HG03097 (cell line): ENCODE results near the gene ZER1.
A peak's percentile ranks its signal among the peaks of the same experiment; 100 is the strongest.
"Not testable (repeated sequence)": the region's sequence is repeated elsewhere in the genome, so short reads cannot be mapped to it uniquely, and the experiment has no call there.

ENCODE experiments used
- ATAC-seq: cut with Tn5 transposase; IDR thresholded peaks from one replicate; pipeline ENCODE4 v1.9.1; 2021; ENCODE audit not compliant: unreplicated experiment, low FRiP score

ZER1 gene

DNA sequence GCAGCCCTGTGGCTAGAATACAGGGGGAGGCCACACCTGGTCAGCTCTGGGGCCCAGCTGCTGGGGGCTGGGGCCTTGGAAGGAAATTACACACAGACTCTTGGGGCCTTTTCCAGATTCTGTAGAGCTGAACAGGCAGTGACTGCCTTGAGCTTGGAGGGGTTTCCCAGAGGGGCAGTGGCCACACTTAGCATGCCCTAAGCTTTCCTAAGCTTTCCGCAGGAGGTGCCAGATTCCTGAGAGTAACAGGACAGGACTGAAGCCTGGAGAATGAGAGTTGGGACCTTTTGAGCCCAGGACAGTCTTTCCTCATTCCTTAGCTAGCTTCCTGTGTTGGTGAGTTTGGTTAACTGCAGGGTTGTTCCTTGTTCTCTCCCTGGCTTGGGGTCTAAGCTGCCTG, 16.7 kb upstream of the ZER1 start:
- ATAC-seq: no peak

DNA sequence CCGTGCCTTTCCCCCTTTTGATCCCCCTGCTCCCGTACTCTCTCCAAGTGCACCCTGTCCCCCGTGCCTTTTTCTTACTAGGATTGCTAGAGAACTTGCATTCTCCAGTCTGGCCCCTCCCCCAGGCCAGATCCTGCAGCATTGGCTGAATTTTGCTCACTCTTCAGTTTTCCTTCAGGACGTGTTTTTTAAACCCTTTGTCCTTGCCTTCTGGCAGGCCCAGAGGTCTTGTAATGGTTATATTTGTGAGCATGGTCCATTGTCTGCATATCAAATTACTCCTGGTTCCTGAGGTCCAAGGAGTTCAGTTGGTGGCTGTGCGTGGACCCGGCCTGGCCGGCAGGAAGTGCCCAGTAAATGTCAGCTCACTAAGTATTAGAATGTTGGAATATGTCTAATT, 15.9 kb upstream of the ZER1 start:
- no peak for ATAC-seq

DNA sequence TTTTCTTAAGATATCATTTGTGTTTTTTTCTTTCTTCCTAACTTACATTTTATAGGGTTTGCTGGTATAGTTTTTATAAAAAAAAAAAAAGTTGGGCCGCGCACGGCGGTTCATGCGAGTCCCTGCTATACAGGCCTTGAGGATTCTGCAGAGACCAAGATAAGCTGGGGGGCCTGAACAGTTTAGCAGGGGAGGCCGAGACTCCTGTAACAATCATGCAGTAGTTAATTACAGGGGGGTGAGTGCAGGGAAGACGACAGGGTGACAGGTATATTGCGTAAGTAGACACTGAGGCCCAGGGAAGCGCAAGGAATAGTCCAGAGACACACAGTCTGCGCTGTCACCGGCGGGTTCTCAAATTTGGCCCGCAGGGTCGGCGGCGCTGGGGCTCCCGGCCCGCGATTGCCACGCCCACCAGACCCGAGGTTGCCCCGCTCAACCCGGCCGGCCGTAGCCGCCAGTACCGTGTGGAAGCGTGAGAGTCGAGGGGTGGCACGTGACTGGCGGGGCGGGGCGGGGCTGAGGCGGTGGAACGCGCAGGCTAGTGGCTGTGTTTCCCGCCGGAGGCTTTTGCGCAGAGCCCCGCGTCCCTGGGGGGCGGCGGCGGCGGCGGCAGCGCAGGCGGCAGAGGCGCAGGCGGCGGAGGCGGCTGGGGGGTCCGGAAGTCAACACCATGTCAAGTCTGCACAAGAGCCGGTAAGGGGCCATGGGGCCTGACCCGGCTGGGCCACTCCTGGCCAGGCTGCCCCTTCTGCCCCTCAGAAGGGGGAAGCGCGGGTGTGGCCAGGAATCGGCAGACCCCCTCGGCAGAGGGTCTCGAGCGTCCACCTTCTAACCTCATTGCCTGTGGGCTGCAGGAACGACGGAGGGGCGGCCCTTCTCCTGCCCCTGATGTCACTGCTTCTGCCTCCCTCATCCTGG, 15.2 kb upstream of the ZER1 start, which contains the start of gene TBC1D13:
TSS of gene TBC1D13 (plus strand) at position 573 of the 921 bp plus-strand sequence. CDS start at position 674, 101 bp downstream.
- ATAC-seq: peak; percentile 83

DNA sequence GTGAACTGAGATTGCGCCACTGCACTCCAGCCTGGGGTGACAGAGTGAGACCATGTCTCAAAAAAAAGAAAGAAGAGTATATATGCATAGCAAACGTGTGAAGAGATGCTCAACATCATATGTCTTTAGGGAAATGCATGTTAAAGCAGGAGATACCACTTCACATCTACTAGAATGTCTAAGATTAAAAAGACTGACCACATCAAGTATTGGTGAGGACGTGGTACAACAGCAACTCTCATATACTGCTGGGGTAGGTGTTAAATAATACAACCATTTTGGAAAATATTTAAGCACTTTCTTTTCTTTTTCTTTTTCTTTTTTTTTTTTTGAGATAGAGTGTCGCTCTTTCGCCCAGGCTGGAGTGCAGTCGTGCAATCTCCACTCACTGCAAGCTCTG, 13.7 kb upstream of the ZER1 start:
- ATAC-seq: no peak

DNA sequence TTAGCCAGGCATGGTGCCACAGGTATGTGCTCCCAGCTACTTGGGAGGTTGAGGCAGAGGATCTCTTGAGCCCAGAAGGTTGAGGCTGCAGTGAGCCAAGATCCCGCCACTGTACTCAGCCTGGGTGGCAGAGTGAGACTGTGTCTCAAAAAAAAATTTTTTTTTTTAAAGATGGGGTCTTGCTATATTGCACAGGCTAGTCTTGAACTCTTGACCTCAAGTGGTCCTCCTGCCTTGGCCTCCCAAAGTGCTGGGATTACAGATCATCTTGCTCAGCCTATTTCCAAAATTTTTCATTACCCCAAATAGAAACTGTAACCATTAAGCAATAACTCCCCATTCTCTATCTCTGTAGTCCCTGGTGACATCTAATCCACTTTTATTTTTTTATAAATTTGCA, 10.9 kb upstream of the ZER1 start:
- ATAC-seq: no peak

DNA sequence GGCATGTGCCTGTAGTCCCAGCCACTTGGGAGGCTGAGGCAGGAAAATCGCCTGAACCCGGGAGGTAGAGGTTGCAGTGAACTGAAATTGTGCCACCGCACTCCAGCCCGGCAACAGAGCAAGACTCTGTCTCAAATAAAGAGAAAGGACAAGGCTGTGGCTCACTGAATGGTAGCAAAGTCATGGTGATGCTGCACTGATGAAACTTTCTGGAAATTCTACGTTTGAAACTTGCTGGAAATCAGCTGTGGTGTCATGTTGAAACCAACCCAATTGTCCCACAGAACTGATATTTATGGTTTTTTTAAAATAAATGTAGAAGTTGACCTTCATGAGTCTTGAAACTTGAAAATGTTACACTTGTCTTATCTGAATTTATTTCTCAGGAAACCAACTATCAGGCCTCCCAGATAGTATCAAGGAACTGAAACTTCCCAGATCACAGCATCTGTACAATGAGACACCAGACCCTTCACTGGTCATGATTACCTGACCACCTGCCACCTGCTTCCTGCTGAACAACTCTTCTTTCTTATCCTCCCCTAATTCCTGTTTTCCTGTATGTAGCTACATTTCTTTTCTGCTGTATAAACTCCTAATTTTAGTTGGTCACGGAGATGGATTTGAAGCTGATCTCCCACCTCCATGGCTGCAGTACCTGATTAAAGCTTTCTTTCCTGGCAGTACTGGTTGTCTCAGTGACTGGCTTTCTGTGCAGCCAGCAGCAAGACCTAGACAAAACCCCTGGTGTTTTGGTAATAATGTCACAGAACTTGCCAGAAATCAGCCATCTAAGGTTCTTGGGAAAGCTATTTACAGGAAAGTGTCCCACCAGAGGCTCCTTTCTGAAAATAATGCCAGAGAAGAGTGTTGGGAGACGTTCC, 9.7 kb upstream of the ZER1 start:
- no peak for ATAC-seq

DNA sequence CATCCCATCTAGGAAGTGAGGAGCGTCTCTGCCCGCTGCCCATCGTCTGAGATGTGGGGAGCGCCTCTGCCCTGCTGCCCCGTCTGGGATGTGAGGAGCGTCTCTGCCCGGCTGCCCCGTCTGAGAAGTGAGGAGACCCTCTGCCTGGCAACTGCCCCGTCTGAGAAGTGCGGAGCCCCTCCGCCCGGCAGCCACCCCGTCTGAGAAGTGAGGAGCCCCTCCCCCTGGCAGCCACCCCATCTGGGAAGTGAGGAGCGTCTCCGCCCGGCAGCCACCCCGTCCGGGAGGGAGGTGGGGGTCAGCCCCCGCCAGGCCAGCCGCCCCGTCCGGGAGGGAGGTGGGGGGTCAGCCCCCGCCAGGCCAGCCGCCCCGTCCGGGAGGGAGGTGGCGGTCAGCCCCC, 8.4 kb upstream of the ZER1 start:
- not testable (repeated sequence) for ATAC-seq

DNA sequence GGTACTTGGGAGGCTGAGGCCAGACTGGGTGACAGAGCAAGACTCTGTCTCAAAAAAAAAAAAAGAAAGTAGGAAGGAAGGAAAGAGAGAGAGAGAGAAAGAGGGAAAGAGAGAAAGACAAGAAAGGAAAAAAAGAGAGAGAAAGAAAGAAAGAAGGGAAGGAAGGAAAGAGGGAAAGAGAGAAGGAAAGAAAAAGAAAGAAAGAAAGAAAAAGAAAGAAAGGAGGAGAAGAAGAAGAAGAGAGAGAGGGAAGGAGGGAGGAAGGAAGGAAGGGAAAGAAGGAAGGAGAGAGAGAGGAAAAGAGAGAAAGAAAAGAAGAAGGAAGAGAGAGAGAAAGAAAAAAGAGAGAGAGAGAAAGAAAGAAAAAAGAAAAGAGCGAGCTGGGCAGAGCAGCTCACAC, 3.1 kb upstream of the ZER1 start:
- ATAC-seq: no peak

DNA sequence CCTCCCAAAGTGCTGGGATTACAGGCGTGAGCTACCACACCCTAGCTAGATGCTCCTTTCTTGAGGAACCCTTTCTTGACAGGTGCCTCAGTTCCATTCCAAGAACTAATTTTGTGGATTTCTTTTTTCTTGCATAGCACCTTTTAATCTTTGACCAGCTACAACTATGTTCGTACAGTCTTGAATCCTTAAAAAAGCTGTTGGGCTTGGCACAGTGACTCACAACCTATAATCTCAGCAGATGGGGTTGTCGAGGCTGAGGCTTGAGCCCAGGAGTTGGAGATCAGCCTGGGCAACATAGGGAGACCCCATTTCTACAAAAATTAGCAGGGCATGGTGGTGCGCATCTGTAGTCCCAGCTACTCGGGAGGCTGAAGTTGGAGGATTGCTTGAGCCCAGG, 1.3 kb upstream of the ZER1 start:
- no peak for ATAC-seq

DNA sequence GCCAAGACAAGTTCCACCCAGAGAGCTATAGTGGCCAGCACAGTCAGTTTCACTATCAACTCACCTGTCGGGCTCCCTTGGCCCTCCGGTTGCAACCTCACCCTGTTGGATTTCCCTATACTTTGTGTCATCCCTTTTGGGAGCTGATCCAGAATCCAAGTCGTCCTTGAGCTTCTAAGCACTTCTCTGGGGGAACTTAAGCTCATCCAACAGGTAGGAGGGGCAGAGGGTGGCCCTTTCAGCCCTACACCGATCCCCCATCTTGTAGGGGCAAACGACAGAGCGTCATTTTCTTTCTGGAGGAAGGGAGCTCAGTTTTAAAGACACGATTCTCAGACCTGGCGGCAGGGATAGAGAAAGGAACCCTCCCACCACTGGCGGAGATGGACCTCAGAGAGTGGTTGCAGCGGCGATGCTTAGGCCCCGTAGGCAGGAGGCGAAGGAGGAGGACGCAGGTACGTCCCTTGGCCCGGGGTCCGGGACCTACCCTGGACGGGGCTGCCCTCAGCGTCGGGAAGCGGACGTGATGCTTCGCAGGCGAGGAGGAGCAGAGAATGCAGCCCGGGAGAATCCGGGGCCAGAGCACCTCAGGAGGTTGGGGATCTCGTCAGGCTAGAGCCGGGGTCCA, 519 bp downstream of the ZER1 start:
- ATAC-seq: peak; percentile 13

DNA sequence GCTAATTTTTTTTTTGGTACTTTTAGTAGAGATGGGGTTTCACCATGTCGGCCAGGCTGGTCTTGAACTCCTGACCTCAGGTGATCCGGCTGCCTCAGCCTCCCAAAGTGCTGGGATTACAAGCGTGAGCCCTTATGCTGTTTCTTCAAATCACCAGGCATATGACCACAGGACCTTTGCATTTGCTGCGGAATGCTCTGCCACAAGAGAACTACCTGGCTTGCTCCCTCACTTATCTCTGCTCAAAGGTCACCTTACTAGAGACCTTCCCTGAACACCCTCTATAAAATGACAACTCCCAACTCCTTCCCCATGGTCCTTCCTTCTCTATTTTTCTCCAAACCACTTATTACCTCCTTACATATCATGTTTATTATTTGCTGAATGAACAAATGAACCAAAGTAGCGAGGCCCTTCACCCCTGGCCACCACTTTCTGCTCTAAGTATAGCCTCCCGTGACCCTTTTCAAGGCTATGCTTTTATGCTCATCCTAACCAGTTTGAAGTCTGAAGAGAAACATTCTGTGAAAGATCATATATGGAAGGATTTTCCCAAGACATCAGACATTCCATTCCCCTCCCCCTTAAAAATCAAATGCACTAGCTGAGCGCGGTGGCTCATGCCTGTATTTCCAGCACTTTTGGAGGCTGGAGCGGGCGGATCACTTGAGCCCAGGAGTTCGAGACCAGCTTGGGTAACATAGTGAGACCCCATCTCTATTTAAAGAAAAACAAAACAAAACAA, 1.3 kb downstream of the ZER1 start:
- no peak for ATAC-seq

DNA sequence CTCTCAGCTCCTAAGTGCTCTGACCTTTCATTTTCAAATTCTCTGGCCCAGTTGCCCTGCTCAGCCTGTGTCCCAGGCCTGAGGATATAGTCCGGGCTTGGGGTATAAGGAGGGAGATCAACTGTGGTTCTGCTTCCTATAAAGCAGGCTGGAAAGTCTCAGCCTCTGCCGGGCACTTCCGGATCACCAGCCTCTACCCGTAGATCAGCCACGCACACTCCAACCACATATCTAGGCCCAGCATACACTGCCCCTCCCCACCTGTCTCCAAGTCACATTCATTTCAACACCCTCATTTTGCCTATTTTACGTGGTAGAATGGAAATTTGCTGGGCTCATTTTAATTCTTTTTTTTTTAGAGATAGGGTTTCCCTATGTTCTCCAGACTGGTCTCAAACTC, 3.1 kb downstream of the ZER1 start:
- ATAC-seq: no peak

DNA sequence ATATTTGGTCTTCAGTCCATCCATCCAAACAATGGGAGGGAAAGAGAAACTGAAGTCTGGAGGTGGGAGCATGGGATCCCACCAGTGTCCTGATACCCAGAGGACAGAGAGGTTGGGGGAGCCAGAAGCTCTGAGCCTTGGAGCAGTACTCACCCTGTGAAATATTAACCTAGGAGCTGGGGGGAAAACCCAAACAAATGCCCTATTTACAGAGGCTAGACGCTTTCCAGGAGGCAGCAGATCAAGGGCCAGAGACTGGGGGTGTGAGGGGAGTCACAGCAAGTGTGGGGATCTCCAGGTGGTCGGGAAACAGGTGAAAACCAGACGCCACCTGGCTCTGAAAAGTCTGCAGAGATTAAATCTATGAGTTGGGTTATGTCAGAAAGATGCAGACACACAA, 6.2 kb downstream of the ZER1 start:
- ATAC-seq: no peak

DNA sequence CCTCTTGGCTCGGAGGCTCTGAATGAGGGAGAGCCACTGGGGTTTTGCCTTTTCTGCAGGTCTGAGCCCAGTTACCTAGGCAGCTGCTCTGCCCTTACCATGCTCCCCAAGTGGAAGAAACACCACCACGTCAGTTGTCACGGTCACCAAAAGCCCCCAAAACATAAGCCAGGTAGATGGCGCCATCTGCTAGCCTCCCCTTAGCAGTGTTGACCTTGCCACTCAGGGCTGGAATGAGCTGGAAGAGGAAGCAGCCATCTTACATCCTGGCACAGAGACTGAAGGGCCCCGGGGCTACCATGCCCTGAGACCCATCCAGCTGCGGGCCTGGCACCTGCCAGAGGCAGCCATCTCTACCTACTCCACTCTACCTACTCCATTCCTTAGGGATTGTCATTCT, 7.4 kb downstream of the ZER1 start:
- no peak for ATAC-seq

DNA sequence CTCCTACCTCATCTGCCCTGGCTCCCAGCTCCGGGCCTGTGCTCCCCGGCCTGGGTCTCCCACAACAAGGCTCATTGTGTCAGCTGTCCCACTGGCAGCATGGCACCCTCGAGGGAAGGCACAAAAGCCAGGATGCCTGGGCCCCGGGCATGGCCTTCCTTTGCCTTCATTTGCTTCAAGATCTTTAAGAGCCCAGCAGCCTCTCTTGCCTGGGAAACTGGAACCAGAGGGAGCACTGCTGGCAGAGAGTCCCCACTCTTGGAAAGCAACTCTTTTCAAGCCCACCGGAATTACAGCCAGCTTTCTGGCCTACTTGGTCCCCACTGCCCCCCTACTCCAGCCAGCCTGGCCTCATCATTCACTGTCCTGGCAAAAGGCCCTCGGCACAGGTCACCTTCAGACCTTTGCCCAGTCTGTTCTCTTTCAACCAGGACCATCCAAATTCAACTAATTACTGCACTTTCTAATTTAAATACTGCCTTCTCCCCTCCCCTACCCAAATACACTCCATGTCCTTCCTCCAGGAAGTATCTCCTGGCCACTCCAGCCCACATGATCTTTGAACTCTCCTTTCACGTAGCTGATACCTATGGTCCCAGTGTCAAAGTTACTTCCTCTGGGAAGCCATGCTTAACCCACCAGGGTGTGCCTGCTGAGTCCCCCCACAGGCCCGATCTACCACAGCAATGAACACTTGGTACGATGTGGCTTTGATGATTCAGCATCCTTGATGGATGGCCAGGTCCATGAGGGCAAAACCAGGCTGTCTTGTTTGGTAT, 8.9 kb downstream of the ZER1 start:
- no peak for ATAC-seq

DNA sequence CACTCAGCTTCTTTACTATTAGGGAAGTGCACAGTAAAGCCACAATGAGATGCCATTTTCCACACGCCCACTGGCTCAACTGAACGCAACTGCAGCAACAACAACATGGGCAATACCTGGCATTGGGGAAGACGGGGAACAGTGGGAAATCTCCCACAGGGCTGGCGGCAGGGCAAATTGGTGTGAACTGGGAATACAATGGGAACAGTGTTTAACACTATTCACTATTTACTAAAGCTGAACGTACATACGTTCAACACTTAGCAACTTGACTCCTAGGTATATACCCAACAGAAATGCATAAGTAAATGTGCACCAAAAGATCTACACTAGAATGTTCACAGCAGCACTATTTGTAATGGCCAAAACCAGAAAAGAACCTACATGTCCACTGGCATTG, 14.1 kb downstream of the ZER1 start:
- no peak for ATAC-seq

DNA sequence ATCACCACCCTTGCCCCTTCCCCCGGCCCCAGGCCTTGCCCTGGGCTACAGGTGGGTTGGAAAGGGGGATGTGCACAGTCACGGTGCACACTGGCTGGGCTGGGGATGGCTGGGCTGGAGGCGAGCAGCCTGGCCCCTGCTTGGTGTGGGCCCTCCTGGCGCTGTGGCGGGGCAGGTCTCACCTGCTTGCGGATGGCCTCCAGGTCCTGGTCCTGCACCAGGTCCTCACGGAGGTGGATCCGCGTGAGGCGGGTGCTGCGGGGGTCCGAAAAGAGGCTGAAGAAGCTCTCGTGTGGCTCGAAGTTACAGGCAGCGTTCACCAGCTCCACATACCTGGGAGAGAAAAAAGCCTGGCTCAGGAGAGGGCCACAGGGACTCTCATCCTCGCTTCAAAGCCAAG, 18.1 kb downstream of the ZER1 start:
- no peak for ATAC-seq

DNA sequence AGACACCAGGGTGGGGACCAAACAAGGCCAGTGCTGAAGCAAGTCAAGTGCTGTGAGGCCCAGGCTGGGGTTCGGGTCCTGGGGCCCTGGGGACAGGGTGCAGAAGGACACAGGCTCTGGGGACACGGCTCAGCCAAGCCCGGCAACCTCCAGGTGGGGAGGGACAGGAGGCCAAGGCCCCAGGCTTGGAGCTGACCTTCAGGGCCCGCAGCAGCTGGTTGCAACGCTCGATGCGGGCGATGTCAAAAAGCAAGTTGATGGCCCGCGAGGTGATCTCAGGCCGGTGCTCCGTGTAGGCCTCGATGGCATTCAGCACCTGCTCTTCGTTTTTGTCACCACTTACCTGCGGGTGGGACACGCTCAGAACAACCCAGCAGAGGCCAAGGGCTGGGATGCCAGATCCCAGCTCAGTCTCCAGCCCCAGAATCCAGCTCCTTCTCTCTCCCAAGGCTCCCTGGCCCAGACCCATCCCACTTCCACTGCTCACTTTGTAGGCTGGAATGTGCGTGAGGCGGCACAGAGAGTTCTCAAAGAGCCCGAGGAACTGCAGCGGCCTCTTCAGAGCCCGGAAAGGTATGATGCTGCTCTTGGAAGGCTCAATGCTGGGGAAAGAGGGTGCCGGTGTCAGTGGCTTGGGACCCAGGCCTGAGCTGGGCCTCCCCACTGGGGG, 20.7 kb downstream of the ZER1 start:
- no peak for ATAC-seq

DNA sequence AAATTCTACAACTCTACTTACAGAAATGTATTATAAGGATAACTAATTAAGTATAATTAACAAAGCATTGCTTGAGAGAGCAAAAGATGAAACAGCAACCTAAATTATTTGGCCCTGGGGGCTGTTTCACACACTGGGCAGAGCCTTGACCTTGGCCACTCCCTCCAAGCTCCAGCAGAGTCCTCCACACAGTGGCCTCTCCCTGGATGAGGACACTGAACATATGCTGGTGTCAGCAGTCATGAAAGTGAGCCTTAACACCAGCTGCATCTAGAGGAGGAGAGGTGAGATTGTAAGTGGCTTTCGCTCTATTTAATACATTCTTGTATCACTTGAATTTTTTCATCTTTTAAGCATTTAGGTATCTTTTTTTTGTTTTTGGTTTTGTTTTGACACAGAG, 24.5 kb downstream of the ZER1 start:
- no peak for ATAC-seq
